Measurements from ENCODE around the gene EFNA2. TPM values are rescaled to one million over a fixed set of nuclear protein-coding genes. Genes with fewer than 3 reads are reported as not detected.

EFNA2 gene
- total and polyA plus RNA-seq, 2 of the 8 experiments (the other 6 are each of a cell fraction or from before 2014, with no cell fraction given) = 4.0 to 7.0 TPM

- TF ChIP-seq HDAC2 (IDR thresholded peaks at IDR 0.05; ENCODE audit: borderline replicate concordance in 1 of 2, low read depth in 2 of 2, low read length in 2 of 2) (no peak), CBX8 (IDR thresholded peaks at IDR 0.05; ENCODE audit: borderline replicate concordance, low read depth, low read length) (no peak)
- TF ChIP-seq, protein P1, sequence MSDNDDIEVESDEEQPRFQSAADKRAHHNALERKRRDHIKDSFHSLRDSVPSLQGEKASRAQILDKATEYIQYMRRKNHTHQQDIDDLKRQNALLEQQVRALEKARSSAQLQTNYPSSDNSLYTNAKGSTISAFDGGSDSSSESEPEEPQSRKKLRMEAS (IDR thresholded peaks at IDR 0.05) = no peak
Observed at GRCh38 chr19:1313695-1314613, 28.3 kb downstream of the EFNA2 start (continued).
